ENCODE results near the gene EIF2B4.

Gene EIF2B4

DNA sequence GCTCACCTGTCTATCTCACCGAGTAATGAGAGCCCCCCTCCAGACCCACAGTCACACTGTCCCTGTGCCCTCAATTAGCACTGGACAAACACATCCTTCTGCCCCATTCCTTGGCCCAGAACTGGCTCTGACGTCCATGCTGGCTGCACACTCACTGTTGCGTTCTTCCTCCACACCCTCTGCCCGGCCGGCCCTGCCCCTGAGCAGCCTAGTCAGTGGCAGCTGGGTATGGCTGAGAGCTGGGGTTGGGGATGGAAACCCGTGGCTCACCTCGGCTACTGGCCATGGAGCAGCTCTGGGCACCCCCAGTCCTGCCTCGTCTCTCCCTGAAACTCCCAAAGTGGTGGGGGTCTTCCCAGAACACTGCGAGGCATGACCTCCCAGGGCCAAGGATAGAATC, 55.4 kb downstream of the EIF2B4 start:
- H3K9ac ChIP-seq (ENCODE audit: low read length): no peak overlapping the region
- H3K36me3 ChIP-seq (ENCODE audit: control insufficient read depth in 1 of 2, insufficient read depth in 2 of 2, low read depth in 1 of 2, low read length in 2 of 2): peaks cover 33 to 49% of the 10 kb centered on the region in 2 experiments
- H3K4me1 ChIP-seq (ENCODE audit: control insufficient read depth, insufficient read depth, low read depth, low read length): no peaks in the 10 kb centered on the region
- H2BK120ac ChIP-seq (ENCODE audit: low read depth, low read length): no peak overlapping the region
- H2AFZ ChIP-seq (ENCODE audit: low read depth, low read length): no peak overlapping the region
- no peak overlapping the region for H2BK5ac ChIP-seq (ENCODE audit: low read depth, low read length, poor library complexity, severe bottlenecking)
- no peak overlapping the region for H3K4me2 ChIP-seq (ENCODE audit: low read length, poor library complexity, severe bottlenecking)
- DNase-seq: no peak
- no peaks in the 10 kb centered on the region for H3K27me3 ChIP-seq (ENCODE audit: control insufficient read depth in 1 of 2, insufficient read depth in 1 of 2, low read length in 2 of 2)
- no peaks in the 10 kb centered on the region for H3K9me3 ChIP-seq (ENCODE audit: control insufficient read depth, low read length)
- H3K4me3 ChIP-seq (ENCODE audit: insufficient read depth in 1 of 2, low read depth in 1 of 2, low read length in 2 of 2): no peak overlapping the region
- H3K18ac ChIP-seq (ENCODE audit: low read depth in 1 of 2, low read length in 2 of 2): no peak overlapping the region
- H3K23ac ChIP-seq (ENCODE audit: low read length in 2 of 2): no peak overlapping the region
- no peak overlapping the region for H3K27ac ChIP-seq (ENCODE audit: low read length, poor library complexity, severe bottlenecking)
- no peak overlapping the region for H3K4ac ChIP-seq (ENCODE audit: low read depth in 1 of 2, low read length in 2 of 2)
- H4K91ac ChIP-seq (ENCODE audit: low read length): no peak overlapping the region
- no peak overlapping the region for H2BK15ac ChIP-seq (ENCODE audit: low read depth, poor library complexity, severe bottlenecking)
- peak overlapping the region in 1 of 2 experiments; percentile 21 for H2BK12ac ChIP-seq (ENCODE audit: low read length in 2 of 2)
- no peak overlapping the region for H4K8ac ChIP-seq (ENCODE audit: low read length)
- WGBS: 98% methylated on average over 9 of the region's 9 CpGs
- H3K79me1 ChIP-seq (replicated peaks; ENCODE audit: low read length, poor library complexity, severe bottlenecking): peaks cover 17% of the 10 kb centered on the region
- H3K14ac ChIP-seq (ENCODE audit: low read length in 2 of 2): no peak overlapping the region
- no peak overlapping the region for H2AK5ac ChIP-seq (ENCODE audit: low read length, severe bottlenecking)
